Stimulated activated CD8-positive, alpha-beta memory T cell treated with anti-CD3 and anti-CD28 coated beads, Interleukin-4, amount 100 ng/mL, for 48 hours (primary cell): ENCODE measurements around the gene TNS2.
"Not testable (repeated sequence)": the region's sequence is repeated elsewhere in the genome, so short reads cannot be mapped to it uniquely, and the experiment has no call there.

Experiments
- DNase-seq: peaks from one replicate; pipeline ENCODE4 v3.0.0-alpha.2; 2020

Gene TNS2

GRCh38 chr12:53049571-53050318 lies at the start of gene TNS2:
Gene TNS2, plus strand, starts transcription at chr12:53050065. Its CDS starts 121 bp downstream, at chr12:53050186.
- no peak for DNase-seq

GRCh38 chr12:53004178-53004577 lies 45.7 kb upstream of the TNS2 start:
- DNase-seq = no peak

- no peak for DNase-seq
Observed at GRCh38 chr12:53004582-53004981, 45.3 kb upstream of the TNS2 start.

GRCh38 chr12:53005215-53005985 lies 44.5 kb upstream of the TNS2 start:
- peak; percentile 33 for DNase-seq

- DNase-seq = peak; percentile 99
Observed at GRCh38 chr12:53005986-53006809, 43.7 kb upstream of the TNS2 start, which contains the start of gene EIF4B. Gene EIF4B, plus strand, starts transcription at chr12:53006456. Its CDS starts 28 bp downstream, at chr12:53006484.

- peak; percentile 87 for DNase-seq
Observed at GRCh38 chr12:53006810-53007309, 43.0 kb upstream of the TNS2 start.

GRCh38 chr12:53007343-53007742 lies 42.5 kb upstream of the TNS2 start:
- no peak for DNase-seq

- DNase-seq = not testable (repeated sequence)
Observed at GRCh38 chr12:53008760-53009159, 41.1 kb upstream of the TNS2 start.

- no peak for DNase-seq
Observed at GRCh38 chr12:53010955-53011354, 38.9 kb upstream of the TNS2 start.

- DNase-seq = no peak
Observed at GRCh38 chr12:53011889-53012288, 38.0 kb upstream of the TNS2 start.

GRCh38 chr12:53012928-53013327 lies 36.9 kb upstream of the TNS2 start:
- DNase-seq = no peak

- DNase-seq = no peak
Observed at GRCh38 chr12:53014709-53015108, 35.2 kb upstream of the TNS2 start.

GRCh38 chr12:53025250-53025649 lies 24.6 kb upstream of the TNS2 start:
- no peak for DNase-seq

- DNase-seq = not testable (repeated sequence)
Observed at GRCh38 chr12:53027014-53027413, 22.9 kb upstream of the TNS2 start.

- no peak for DNase-seq
Observed at GRCh38 chr12:53031616-53032015, 18.2 kb upstream of the TNS2 start.

GRCh38 chr12:53033832-53034231 lies 16.0 kb upstream of the TNS2 start:
- DNase-seq = not testable (repeated sequence)

GRCh38 chr12:53034459-53034858 lies 15.4 kb upstream of the TNS2 start:
- DNase-seq = no peak

GRCh38 chr12:53036802-53037201 lies 13.1 kb upstream of the TNS2 start:
- no peak for DNase-seq

- DNase-seq = no peak
Observed at GRCh38 chr12:53039851-53040250, 10.0 kb upstream of the TNS2 start.

GRCh38 chr12:53042607-53043454 lies 7.0 kb upstream of the TNS2 start:
- peak; percentile 28 for DNase-seq

GRCh38 chr12:53044052-53044581 lies 5.7 kb upstream of the TNS2 start:
- peak; percentile 19 for DNase-seq
